K562 (cell line): ENCODE measurements around the gene HOPX. TPM values are rescaled to one million over a fixed set of nuclear protein-coding genes. Genes with fewer than 3 reads are reported as not detected.

Experiments used
- ATAC-seq: fragments of 200-7000 bp; cut with Tn5 transposase; 3 replicates; pipeline ENCODE4 v1.9.1; 2020; ENCODE audit warnings: moderate library complexity
- BruUV-seq: library from RNA; stranded (reverse); fragments of 400-500 nt; replicated peaks from 2 replicates; lab custom pipeline; 2021; lab: Mats Ljungman, UMichigan
- CTCF ChIA-PET: fragments of 300-600 bp; formaldehyde crosslinking; extraction: SDS; loops from one replicate; lab custom pipeline; 2021; ENCODE audit warnings: low intra/inter-chr PET ratio; lab: Yijun Ruan, JAX
- POLR2A ChIA-PET: fragments of 300-600, 350-650 bp; sonication (Branson Sonifier 250); formaldehyde crosslinking; extraction: SDS; loops from one replicate; lab custom pipeline; 2021; ENCODE audit warnings: antibody characterized with exemption, inconsistent platforms; lab: Yijun Ruan, JAX
- DNase-seq, 4 experiments: peaks; one replicate each; pipeline versions ENCODE4 v3.0.0 to v3.0.0-alpha.2; 2011 to 2018; ENCODE audit warnings: low spot score in 3 of 4, mixed read lengths in 3 of 4; ENCODE audit errors: extremely low read depth in 1 of 4
- FAIRE-seq: peaks from 2 replicates; lab custom pipeline; 2011; peaks lifted over from hg19 to GRCh38; lab: Jason Lieb, UNC
- H2AFZ ChIP-seq: 2 replicates; pipeline ENCODE4 v1.6.0; 2011; ENCODE audit warnings: low read depth, low read length, control low read depth, inconsistent platforms
- H3K27ac ChIP-seq: fragments of 200-600 bp; 3 replicates; pipeline ENCODE4 v1.8.0; 2011; ENCODE audit warnings: low read depth, mild to moderate bottlenecking, control low read depth, inconsistent platforms, low read length, moderate library complexity, mixed read lengths; ENCODE audit errors: extremely low read depth
- H3K27me3 ChIP-seq, 2 experiments: fragments of 300-600 bp in 1 of 2; 2 replicates in 1 of 2; 3 replicates in 1 of 2; pipeline versions ENCODE4 v1.6.0 to v1.8.0; 2011; ENCODE audit warnings: inconsistent platforms in 2 of 2, low read length in 2 of 2, mild to moderate bottlenecking in 1 of 2, mixed read lengths in 1 of 2, moderate library complexity in 1 of 2; ENCODE audit not compliant: control insufficient read depth in 2 of 2, insufficient read depth in 2 of 2
- H3K36me3 ChIP-seq: fragments of 300-600 bp; 3 replicates; pipeline ENCODE4 v1.8.0; 2011; ENCODE audit warnings: mild to moderate bottlenecking, low read length, inconsistent platforms; ENCODE audit not compliant: control insufficient read depth, insufficient read depth
- H3K4me1 ChIP-seq, 2 experiments: fragments of 200-600 bp in 1 of 2; replicated peaks in 1 of 2; 2 replicates in 1 of 2; 3 replicates in 1 of 2; pipeline versions ENCODE4 v1.5.1 to v1.8.0; 2011; ENCODE audit warnings: inconsistent platforms in 2 of 2, low read length in 2 of 2, mild to moderate bottlenecking in 1 of 2, mixed read lengths in 1 of 2, moderate library complexity in 1 of 2; ENCODE audit not compliant: control insufficient read depth in 2 of 2, insufficient read depth in 2 of 2
- H3K4me2 ChIP-seq: 2 replicates; pipeline ENCODE4 v1.6.1; 2011; ENCODE audit warnings: low read length, control low read depth, inconsistent platforms, mixed read lengths; ENCODE audit not compliant: insufficient read depth
- H3K4me3 ChIP-seq: fragments of 200-600 bp; sonication (generic), shearing (Covaris generic); 2 replicates; pipeline ENCODE4 v1.5.1; 2016; ENCODE audit warnings: control low read depth, inconsistent platforms
- H3K79me2 ChIP-seq: fragments of 200-600 bp; 3 replicates; pipeline ENCODE4 v1.8.0; 2011; ENCODE audit warnings: low read length, inconsistent platforms; ENCODE audit not compliant: control insufficient read depth, insufficient read depth
- H3K9ac ChIP-seq, 2 experiments: 2 replicates each; pipeline versions ENCODE4 v1.6.0 to v1.6.1; 2011; ENCODE audit warnings: low read depth in 2 of 2, low read length in 2 of 2, control low read depth in 1 of 2, inconsistent platforms in 1 of 2, mild to moderate bottlenecking in 1 of 2, mixed read lengths in 1 of 2; ENCODE audit not compliant: insufficient read depth in 1 of 2
- H3K9me1 ChIP-seq: one replicate; pipeline ENCODE4 v1.6.0; 2011; ENCODE audit warnings: inconsistent platforms, mild to moderate bottlenecking, low read length, moderate library complexity; ENCODE audit not compliant: control insufficient read depth, insufficient read depth
- H3K9me3 ChIP-seq: replicated peaks from 2 replicates; pipeline ENCODE4 v1.5.1; 2011; ENCODE audit warnings: low read depth, low read length, inconsistent platforms; ENCODE audit not compliant: control insufficient read depth, insufficient read depth
- H4K20me1 ChIP-seq: replicated peaks from 2 replicates; pipeline ENCODE4 v1.6.1; 2011; ENCODE audit warnings: low read length, inconsistent platforms, mixed read lengths; ENCODE audit not compliant: control insufficient read depth, insufficient read depth
- HDGF ChIP-seq: fragments of 450-650 bp; IDR thresholded peaks from 2 replicates; pipeline ENCODE4 v1.6.1; 2016
- HNRNPUL1 ChIP-seq: fragments of 200-400 bp; formaldehyde crosslinking; IDR thresholded peaks from 2 replicates; pipeline ENCODE4 v1.6.1; 2017; ENCODE audit warnings: low read length
- SOX6 ChIP-seq: fragments of 450-650 bp; IDR thresholded peaks from 2 replicates; pipeline ENCODE4 v1.6.1; 2014; ENCODE audit warnings: mild to moderate bottlenecking
- STAG1 ChIP-seq: sonication (generic); formaldehyde crosslinking; IDR thresholded peaks from 2 replicates; pipeline ENCODE4 v1.5.0; 2020; ENCODE audit warnings: missing genetic modification reagents, borderline replicate concordance
- TCFL5 ChIP-seq: fragments of 250-450 bp; sonication (Bioruptor Pico); conservative IDR thresholded peaks from 2 replicates; pipeline ENCODE4 v1.6.1; 2021; ENCODE audit warnings: mild to moderate bottlenecking, moderate library complexity, matching md5 sums
- USF1 ChIP-seq: sonication (generic); formaldehyde crosslinking; IDR thresholded peaks from 2 replicates; pipeline ENCODE4 v1.9.0; 2022; ENCODE audit warnings: mild to moderate bottlenecking, missing genetic modification reagents
- ZBTB12 ChIP-seq: fragments of 250-450 bp; sonication (Bioruptor Pico); IDR thresholded peaks from 2 replicates; pipeline ENCODE4 v1.4.0; 2020
- ZBTB40 ChIP-seq, 2 experiments: fragments of 450-650 bp in 1 of 2; sonication (generic) in 1 of 2; formaldehyde crosslinking in 1 of 2; IDR thresholded peaks; 2 replicates each; pipeline versions ENCODE4 v1.7.1 to v1.9.0; 2016 to 2022; ENCODE audit warnings: inconsistent platforms in 1 of 2, mild to moderate bottlenecking in 1 of 2, missing genetic modification reagents in 1 of 2
- ZNF253 ChIP-seq: fragments of 250-450 bp; sonication (Bioruptor Pico); conservative IDR thresholded peaks from 2 replicates; pipeline ENCODE4 v1.6.1; 2021; ENCODE audit warnings: mild to moderate bottlenecking
- WGBS: fragments of 100-300 bp; shearing (Covaris generic); methylation state at CpG from one replicate; pipeline ENCODE4 v1.1.6; 2016; ENCODE audit warnings: low coverage, mixed read lengths; ENCODE audit not compliant: insufficient coverage; ENCODE audit errors: missing lambda C conversion rate; 5-methylcytosine and 5-hydroxymethylcytosine counted together
- in situ Hi-C: fragments of 300-500 bp; cut with MboI; formaldehyde crosslinking; loops from 4 replicates; pipeline ENCODE4 v1.15.0; 2018; ENCODE audit warnings: inconsistent platforms, mixed read lengths
- intact Hi-C: fragments of 100-400 bp; cut with micrococcal nuclease; formaldehyde crosslinking; loops from 2 replicates; pipeline ENCODE4 v1.14.2; 2022
- polyA plus RNA-seq, 8 experiments: library from polyadenylated mRNA; depleted of rRNA in 4 of 8; stranded (reverse) in 5 of 8; unstranded in 3 of 8; fragments of >200 nt; fragmentation: Nextera tagmentation in 2 of 8; fragmentation: Illumina TruSeq in 1 of 8; extraction: Ambion mirVana in 2 of 8; extraction: Trizol in 1 of 8; gene quantifications; 2 replicates each; pipeline versions ENCODE4 v1.2.1 to v1.2.3, GENCODE V29; 2011 to 2014; ENCODE audit warnings: inconsistent platforms in 1 of 8, missing spikeins in 1 of 8
- total RNA-seq, 7 experiments: library from RNA; depleted of rRNA in 6 of 7; stranded (reverse); fragments of >200 nt in 6 of 7; fragmentation: Illumina TruSeq in 2 of 7; extraction: Trizol in 2 of 7; gene quantifications; 2 replicates each; pipeline versions ENCODE4 v1.2.1 to v1.2.3, GENCODE V29; 2011 to 2021; ENCODE audit warnings: low replicate concordance in 1 of 7
- TF ChIP-seq, protein P1 (sequence below): fragments of 250-450 bp; sonication (Bioruptor Pico); IDR thresholded peaks from 2 replicates; pipeline ENCODE4 v1.8.0; 2021; ENCODE audit warnings: borderline replicate concordance, mild to moderate bottlenecking, moderate library complexity; ENCODE audit not compliant: poor library complexity, severe bottlenecking

The HOPX gene
- total and polyA plus RNA-seq, 9 of the 15 experiments (the other 6 are each of a cell fraction or from before 2014, with no cell fraction given) = 0.24 TPM; not detected in 8

DNA sequence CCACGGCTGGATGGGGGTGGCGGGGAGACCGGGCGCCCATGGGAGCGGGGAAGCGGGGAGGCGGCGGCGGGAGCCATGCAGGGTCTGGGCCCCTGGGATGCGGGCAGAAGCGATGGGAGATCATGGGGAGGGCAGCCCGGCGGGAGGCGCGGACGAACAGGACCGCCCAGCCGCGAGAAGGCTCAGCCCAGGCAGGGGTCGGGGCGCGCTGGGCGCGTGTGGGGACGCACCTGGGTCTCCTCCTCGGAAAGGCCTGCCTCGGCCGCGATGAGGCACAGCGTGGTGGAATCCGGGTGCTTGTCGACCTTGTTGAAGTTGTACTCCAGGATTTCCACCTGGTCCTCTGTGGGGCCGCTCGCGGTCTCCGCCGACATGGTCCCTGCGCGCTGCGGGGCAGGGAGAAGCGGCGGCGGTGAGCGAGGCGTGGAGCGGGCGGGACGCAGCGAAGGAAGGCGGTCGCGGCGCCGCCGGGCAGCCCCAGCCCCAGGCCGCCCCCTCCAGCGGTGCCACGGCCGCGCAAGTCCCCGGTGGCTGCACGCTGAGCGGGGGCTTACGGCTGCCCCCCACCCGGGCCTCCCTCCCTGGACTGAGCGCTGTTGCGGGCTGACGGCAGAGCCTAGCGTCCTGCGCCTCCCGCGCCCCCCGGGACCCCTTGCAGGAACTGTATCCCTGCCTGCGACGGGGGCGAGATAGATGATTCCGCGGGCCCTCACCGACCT, 25.3 kb downstream of the HOPX start:
- no peak overlapping the region; a peak in 1 of 4 replicates for H3K9ac ChIP-seq
- H3K4me2 ChIP-seq = no peak overlapping the region
- no peak overlapping the region for H2AFZ ChIP-seq
- in situ Hi-C loops (no loop called here), intact Hi-C loops (no loop called here)
- H3K9me1 ChIP-seq = no peaks in the 10 kb centered on the region
- H4K20me1 ChIP-seq = no peaks in the 10 kb centered on the region
- POLR2A ChIA-PET = no interaction called here
- FAIRE-seq (no peak), ATAC-seq (no peak), DNase-seq (no peak)
- peaks cover 0 to 12% of the 10 kb centered on the region in 2 experiments; a peak in 1 of 5 replicates for H3K4me1 ChIP-seq
- H3K9me3 ChIP-seq = no peaks in the 10 kb centered on the region
- H3K27ac ChIP-seq = no peak overlapping the region
- H3K4me3 ChIP-seq = no peak overlapping the region
- H3K36me3 ChIP-seq = no peaks in the 10 kb centered on the region
- no peaks in the 10 kb centered on the region for H3K79me2 ChIP-seq
- CTCF ChIA-PET = no interaction called here
- no TSS peak for BruUV-seq
- peaks cover 25 to 31% of the 10 kb centered on the region in 2 experiments for H3K27me3 ChIP-seq
- 18% methylated on average over 41 of the region's 79 CpGs for WGBS
- TF ChIP-seq STAG1 (CRISPR knock-in tag) = no peak
- TF ChIP-seq, protein P1, sequence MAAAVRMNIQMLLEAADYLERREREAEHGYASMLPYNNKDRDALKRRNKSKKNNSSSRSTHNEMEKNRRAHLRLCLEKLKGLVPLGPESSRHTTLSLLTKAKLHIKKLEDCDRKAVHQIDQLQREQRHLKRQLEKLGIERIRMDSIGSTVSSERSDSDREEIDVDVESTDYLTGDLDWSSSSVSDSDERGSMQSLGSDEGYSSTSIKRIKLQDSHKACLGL (CRISPR knock-in tag) = no peak
- no peak for TF ChIP-seq HDGF
- TF ChIP-seq ZBTB40 (IDR thresholded peaks at IDR 0.05) = no peak
- TF ChIP-seq ZBTB40 (CRISPR knock-in tag; IDR thresholded peaks at IDR 0.05) = no peak
- TF ChIP-seq SOX6 = no peak
- TF ChIP-seq ZBTB12 (CRISPR knock-in tag) = no peak
- no peak for TF ChIP-seq ZNF253 (CRISPR knock-in tag)
- TF ChIP-seq USF1 = no peak
- TF ChIP-seq HNRNPUL1 = no peak
- TF ChIP-seq TCFL5 (CRISPR knock-in tag) = no peak
